ENCODE results near the gene TMEM170A.

DNA sequence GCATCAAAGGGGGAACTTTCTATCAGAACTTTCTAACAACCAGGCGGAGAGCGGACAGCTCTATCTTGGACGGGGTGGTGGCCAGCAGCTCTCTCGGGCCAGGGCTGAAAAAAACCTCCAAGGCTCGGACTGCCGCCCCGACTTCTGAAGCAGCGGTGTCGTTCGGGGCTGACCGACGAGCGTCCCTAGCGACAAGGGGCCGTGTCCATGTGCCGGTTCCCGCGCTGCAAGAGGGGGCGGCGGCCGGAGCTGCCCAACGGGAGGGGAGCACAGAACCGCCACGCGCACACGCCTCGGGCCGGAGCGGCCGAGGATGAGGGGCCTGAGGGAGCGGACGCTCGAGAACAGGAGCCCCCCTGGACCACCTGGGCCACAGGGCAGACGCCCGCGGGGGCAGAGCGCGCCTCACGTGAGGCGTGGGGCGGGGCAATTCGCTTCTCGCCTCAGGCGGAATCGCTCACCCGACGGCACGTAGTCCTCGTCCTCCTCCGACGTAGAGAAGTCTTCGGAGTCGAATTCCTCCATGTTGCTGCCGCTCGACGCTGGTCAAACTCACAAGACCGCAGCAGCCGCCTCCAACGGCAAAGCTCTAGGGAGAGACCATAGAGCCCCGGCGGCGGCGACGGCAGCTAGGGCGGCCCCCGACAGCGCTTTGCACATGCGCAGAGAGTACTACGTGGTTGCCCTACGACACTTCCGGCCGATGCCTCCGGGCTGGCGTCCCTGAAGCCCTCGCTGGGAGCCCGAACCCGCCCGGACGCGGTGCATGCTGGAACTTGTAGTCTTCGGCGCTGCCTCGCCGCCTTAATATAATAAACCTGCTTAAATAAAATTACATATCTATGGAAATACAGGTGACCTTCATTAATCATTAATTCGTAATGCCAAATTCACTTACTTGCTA lies 31.4 kb downstream of the TMEM170A start, which contains the start of gene CFDP1:
- TF ChIP-seq, protein P1, sequence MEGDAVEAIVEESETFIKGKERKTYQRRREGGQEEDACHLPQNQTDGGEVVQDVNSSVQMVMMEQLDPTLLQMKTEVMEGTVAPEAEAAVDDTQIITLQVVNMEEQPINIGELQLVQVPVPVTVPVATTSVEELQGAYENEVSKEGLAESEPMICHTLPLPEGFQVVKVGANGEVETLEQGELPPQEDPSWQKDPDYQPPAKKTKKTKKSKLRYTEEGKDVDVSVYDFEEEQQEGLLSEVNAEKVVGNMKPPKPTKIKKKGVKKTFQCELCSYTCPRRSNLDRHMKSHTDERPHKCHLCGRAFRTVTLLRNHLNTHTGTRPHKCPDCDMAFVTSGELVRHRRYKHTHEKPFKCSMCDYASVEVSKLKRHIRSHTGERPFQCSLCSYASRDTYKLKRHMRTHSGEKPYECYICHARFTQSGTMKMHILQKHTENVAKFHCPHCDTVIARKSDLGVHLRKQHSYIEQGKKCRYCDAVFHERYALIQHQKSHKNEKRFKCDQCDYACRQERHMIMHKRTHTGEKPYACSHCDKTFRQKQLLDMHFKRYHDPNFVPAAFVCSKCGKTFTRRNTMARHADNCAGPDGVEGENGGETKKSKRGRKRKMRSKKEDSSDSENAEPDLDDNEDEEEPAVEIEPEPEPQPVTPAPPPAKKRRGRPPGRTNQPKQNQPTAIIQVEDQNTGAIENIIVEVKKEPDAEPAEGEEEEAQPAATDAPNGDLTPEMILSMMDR (conservative IDR thresholded peaks at IDR 0.05; ENCODE audit: low read depth, low read length), result no peak
- TF ChIP-seq EZH2 (IDR thresholded peaks at IDR 0.05; ENCODE audit: low read length, unreplicated experiment) (no peak), EZH2phosphoT487 (IDR thresholded peaks at IDR 0.05; ENCODE audit: borderline replicate concordance, low read length) (no peak)

All from PC-3 (cell line).